K562 treated with DMSO at 1 percent for 12 hours (cell line): ENCODE results near the gene SRPX2. TPM values are rescaled to one million over a fixed set of nuclear protein-coding genes. Genes with fewer than 3 reads are reported as not detected.

Experiments used
- total RNA-seq: library from RNA; unstranded; fragments of 300-600 nt; gene quantifications from 2 replicates; pipeline ENCODE4 v1.2.3, GENCODE V29; 2022; ENCODE audit not compliant: insufficient read depth

SRPX2 gene, protein sequence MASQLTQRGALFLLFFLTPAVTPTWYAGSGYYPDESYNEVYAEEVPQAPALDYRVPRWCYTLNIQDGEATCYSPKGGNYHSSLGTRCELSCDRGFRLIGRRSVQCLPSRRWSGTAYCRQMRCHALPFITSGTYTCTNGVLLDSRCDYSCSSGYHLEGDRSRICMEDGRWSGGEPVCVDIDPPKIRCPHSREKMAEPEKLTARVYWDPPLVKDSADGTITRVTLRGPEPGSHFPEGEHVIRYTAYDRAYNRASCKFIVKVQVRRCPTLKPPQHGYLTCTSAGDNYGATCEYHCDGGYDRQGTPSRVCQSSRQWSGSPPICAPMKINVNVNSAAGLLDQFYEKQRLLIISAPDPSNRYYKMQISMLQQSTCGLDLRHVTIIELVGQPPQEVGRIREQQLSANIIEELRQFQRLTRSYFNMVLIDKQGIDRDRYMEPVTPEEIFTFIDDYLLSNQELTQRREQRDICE
- not detected in 2 replicates for total RNA-seq

DNA sequence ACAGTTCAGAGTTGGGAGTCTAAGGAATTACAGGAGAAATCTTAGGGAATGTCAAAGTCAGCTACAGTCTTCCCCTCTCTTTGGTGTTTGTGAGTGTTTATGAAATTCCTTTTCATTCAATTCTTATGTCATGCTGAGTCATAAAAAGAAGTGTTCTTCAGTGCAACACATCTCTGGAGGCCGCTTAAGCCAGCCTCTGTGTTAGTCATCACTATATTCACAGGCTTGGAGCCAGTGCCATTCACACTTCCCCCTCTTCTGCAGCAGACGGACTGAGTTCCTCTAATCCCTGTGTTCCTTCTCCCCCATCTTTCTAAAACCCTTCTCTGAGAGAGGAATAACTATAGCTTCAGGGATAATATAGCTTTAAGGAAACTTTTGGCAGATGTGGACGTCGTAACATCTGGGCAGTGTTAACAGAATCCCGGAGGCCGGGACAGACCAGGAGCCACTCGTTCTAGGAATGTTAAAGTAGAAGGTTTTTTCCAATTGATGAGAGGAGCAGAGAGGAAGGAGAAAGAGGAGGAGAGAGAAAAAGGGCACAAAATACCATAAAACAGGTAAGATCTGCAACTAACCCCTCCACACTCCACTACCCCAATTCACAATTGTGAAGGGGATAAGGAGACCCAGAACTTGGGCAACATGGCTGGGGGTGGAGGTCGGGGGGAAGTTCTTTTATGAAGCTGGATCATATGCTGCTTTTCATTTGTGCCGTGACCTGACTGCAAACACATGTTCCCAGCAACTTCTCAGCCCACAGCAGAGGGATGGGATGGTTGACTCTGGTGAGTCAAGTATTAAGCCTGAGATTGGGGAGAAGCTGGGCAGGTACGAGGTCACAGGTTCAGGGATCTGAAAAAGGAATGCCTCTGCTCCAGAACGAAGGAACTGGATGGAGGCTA lies at the start of gene SRPX2:
Gene SRPX2 (plus strand): TSS at position 244 of the 905 bp plus-strand sequence. CDS start 2,124 bp downstream, outside the sequence.

DNA sequence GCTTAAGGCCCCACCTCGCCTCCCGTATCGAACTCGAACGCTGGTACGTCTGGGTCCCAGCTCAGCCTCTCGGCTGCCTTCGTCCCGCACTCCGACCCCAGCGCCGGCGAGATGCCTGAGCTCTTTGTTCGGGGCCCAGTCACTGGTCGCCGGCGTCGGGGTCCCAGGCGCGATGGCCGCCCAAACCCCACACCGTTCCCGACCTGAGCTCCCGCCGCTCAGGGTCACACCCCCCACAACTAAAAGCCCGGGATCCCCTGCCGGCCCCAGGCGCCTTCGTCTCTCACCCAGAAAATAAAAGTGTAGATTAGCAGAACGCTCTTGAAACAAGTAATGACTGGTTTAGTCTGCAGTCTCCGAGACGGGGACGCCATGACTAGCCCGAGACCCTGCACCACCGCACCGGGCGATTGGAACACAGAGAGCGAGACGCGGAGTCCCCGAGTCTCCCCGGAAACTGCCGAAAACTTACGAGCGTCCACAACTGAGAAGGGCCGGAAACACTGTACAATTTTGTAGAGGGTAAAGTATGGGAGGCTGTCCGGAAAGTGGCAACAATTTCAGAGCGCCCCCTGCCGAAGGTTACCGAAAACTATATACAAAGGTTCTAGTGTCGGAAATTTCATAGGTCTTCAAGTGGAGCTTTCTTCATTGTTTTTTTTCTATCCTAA lies 7.5 kb upstream of the SRPX2 start, which contains the start of gene TSPAN6:
Gene TSPAN6 (minus strand): TSS at position 486 of the 671 bp plus-strand sequence. CDS start 112 bp downstream, at position 374.

Other genes starting within 250 kb of the SRPX2 start
- not detected in 2 replicates for gene PCDH19, start 233.9 kb upstream of the SRPX2 start, total RNA-seq
- gene TNMD, start 59.3 kb upstream of the SRPX2 start, total RNA-seq, result not detected in 2 replicates
- gene TSPAN6, start 7.4 kb upstream of the SRPX2 start, total RNA-seq, result not detected in 2 replicates
- 0.90 and 56.1 TPM in 2 replicates for gene SYTL4, start 87.9 kb downstream of the SRPX2 start, total RNA-seq
- 19.7 and 37.6 TPM in 2 replicates for gene CSTF2, start 176.2 kb downstream of the SRPX2 start, total RNA-seq
- gene NOX1, start 230.2 kb downstream of the SRPX2 start, total RNA-seq, result not detected in 2 replicates